Panc1 (cell line): ENCODE data around the gene FBN1. TPM values are rescaled to one million over a fixed set of nuclear protein-coding genes. Genes with fewer than 3 reads are reported as not detected.

Source experiments
- ATAC-seq: fragments of 200-7000 bp; cut with Tn5 transposase; 2 replicates; pipeline ENCODE4 v1.9.1; 2020; ENCODE audit warnings: mild to moderate bottlenecking, moderate library complexity
- BruUV-seq: library from RNA; stranded (reverse); fragments of 400-500 nt; replicated peaks from 2 replicates; lab custom pipeline; 2021; lab: Mats Ljungman, UMichigan
- CTCF ChIA-PET: fragments of 300-600 bp; sonication (Branson Sonifier 250); formaldehyde crosslinking; loops from one replicate; lab custom pipeline; 2022; ENCODE audit warnings: antibody characterized with exemption; lab: Charles Lee
- POLR2A ChIA-PET: fragments of 300-600 bp; sonication (Branson Sonifier 250); formaldehyde crosslinking; loops from one replicate; lab custom pipeline; 2022; ENCODE audit warnings: antibody characterized with exemption; lab: Charles Lee
- DNase-seq: peaks from one replicate; pipeline ENCODE4 v3.0.0-alpha.2; 2010; ENCODE audit warnings: low read depth, low spot score
- H3K27ac ChIP-seq: 2 replicates; pipeline ENCODE4 v1.5.1; 2011; ENCODE audit warnings: mild to moderate bottlenecking, low read length, inconsistent platforms
- H3K27me3 ChIP-seq: fragments of 200-500 bp; sonication (Bioruptor generic); 2 replicates; pipeline ENCODE4 v1.6.0; 2014; ENCODE audit warnings: low read length, inconsistent platforms; ENCODE audit not compliant: control insufficient read depth, insufficient read depth
- H3K36me3 ChIP-seq: fragments of 200-500 bp; sonication (Bioruptor generic); 2 replicates; pipeline ENCODE4 v1.5.1; 2014; ENCODE audit warnings: inconsistent platforms, mild to moderate bottlenecking, low read length, moderate library complexity; ENCODE audit not compliant: control insufficient read depth, insufficient read depth
- H3K4me1 ChIP-seq: 2 replicates; pipeline ENCODE4 v1.5.1; 2011; ENCODE audit warnings: inconsistent platforms, mild to moderate bottlenecking, low read length, moderate library complexity; ENCODE audit not compliant: control insufficient read depth, insufficient read depth
- H3K4me3 ChIP-seq, 2 experiments: 2 replicates each; pipeline ENCODE4 v1.5.1; 2011 to 2012; ENCODE audit warnings: low read depth in 2 of 2, low read length in 2 of 2, mild to moderate bottlenecking in 2 of 2, inconsistent platforms in 1 of 2, moderate library complexity in 1 of 2
- H3K9me3 ChIP-seq: fragments of 200-500 bp; sonication (Bioruptor generic); 2 replicates; pipeline ENCODE4 v1.5.1; 2014; ENCODE audit warnings: low read depth, mild to moderate bottlenecking, inconsistent platforms, low read length, moderate library complexity; ENCODE audit not compliant: control insufficient read depth, insufficient read depth
- POLR2AphosphoS5 ChIP-seq: IDR thresholded peaks from 2 replicates; pipeline ENCODE4 v1.6.1; 2012; ENCODE audit warnings: mild to moderate bottlenecking, low read depth, low read length, moderate library complexity
- SIN3A ChIP-seq: IDR thresholded peaks from 2 replicates; pipeline ENCODE4 v1.6.1; 2012; ENCODE audit warnings: low read depth, mild to moderate bottlenecking, low read length, moderate library complexity, borderline replicate concordance; ENCODE audit not compliant: insufficient read depth
- TCF7L2 ChIP-seq: IDR thresholded peaks from 2 replicates; pipeline ENCODE4 v1.6.1; 2011; ENCODE audit warnings: mild to moderate bottlenecking, low read depth, low read length, inconsistent platforms
- in situ Hi-C: cut with HindIII; loops from 2 replicates; pipeline ENCODE4 v1.10.0; 2016; ENCODE audit warnings: low sequenced_read_pairs, low pct_unique_long_range_greater_than_20kb
- intact Hi-C: fragments of 100-400 bp; cut with micrococcal nuclease; formaldehyde crosslinking; loops from one replicate; pipeline ENCODE4 v1.10.0; 2022; ENCODE audit not compliant: unreplicated experiment
- total RNA-seq: library from RNA; stranded (reverse); gene quantifications from one replicate; pipeline ENCODE4 v1.2.1, GENCODE V29; 2021; ENCODE audit not compliant: unreplicated experiment
- TF ChIP-seq, protein P1 (sequence below), 2 experiments: IDR thresholded peaks; 2 replicates each; pipeline ENCODE4 v1.6.1; 2011 to 2012; ENCODE audit warnings: low read depth in 2 of 2, control low read depth in 1 of 2, low read length in 1 of 2, mild to moderate bottlenecking in 1 of 2, moderate library complexity in 1 of 2; ENCODE audit not compliant: insufficient read depth in 1 of 2
- TF ChIP-seq, protein P2 (sequence below): fragments of 450-650 bp; IDR thresholded peaks from 2 replicates; pipeline ENCODE4 v1.5.1; 2017; ENCODE audit warnings: mild to moderate bottlenecking

FBN1 gene
- total RNA-seq, 1 experiment from 2014 or later = 0.46 TPM

DNA sequence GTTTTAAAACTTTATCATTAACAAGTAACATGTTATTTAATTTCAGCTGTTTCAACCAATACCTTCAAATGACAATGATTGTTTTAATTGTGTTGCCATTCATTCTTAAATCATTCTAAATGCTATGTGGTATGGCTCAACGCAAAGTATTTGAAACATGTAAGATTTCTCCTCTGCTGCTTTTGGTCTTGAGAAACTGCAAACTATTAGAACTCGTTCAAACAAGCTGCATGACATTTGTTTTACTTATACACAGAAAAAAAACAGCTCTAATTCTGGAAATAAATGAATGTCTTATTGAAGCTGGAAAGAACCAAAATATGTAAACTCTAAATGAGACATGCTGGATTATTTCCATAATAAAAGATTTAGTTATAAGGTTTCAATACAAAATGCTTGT, 29.3 kb downstream of the FBN1 start:
- ChIA-PET POLR2A (no interaction called here), CTCF (interaction anchor here (0.7 kb wide), 1 partner anchor 28 kb away, joined by 3 read pairs; no protein-coding TSS in a partner anchor)
- Histone ChIP-seq H3K27ac (no peak overlapping the region), H3K36me3 (no peaks in the 10 kb centered on the region), H3K9me3 (no peaks in the 10 kb centered on the region), H3K4me3 (no peak overlapping the region), H3K4me1 (no peaks in the 10 kb centered on the region), H3K27me3 (no peaks in the 10 kb centered on the region)
- ATAC-seq = no peak
- TF ChIP-seq SIN3A = no peak
- TF ChIP-seq TCF7L2 = no peak
- TF ChIP-seq, protein P1, sequence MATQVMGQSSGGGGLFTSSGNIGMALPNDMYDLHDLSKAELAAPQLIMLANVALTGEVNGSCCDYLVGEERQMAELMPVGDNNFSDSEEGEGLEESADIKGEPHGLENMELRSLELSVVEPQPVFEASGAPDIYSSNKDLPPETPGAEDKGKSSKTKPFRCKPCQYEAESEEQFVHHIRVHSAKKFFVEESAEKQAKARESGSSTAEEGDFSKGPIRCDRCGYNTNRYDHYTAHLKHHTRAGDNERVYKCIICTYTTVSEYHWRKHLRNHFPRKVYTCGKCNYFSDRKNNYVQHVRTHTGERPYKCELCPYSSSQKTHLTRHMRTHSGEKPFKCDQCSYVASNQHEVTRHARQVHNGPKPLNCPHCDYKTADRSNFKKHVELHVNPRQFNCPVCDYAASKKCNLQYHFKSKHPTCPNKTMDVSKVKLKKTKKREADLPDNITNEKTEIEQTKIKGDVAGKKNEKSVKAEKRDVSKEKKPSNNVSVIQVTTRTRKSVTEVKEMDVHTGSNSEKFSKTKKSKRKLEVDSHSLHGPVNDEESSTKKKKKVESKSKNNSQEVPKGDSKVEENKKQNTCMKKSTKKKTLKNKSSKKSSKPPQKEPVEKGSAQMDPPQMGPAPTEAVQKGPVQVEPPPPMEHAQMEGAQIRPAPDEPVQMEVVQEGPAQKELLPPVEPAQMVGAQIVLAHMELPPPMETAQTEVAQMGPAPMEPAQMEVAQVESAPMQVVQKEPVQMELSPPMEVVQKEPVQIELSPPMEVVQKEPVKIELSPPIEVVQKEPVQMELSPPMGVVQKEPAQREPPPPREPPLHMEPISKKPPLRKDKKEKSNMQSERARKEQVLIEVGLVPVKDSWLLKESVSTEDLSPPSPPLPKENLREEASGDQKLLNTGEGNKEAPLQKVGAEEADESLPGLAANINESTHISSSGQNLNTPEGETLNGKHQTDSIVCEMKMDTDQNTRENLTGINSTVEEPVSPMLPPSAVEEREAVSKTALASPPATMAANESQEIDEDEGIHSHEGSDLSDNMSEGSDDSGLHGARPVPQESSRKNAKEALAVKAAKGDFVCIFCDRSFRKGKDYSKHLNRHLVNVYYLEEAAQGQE (IDR thresholded peaks at IDR 0.05; ENCODE audit: insufficient read depth in 1 of 2, low read depth in 2 of 2, low read length in 1 of 2) = no peak
- no peak for TF ChIP-seq POLR2AphosphoS5
- TF ChIP-seq, protein P2, sequence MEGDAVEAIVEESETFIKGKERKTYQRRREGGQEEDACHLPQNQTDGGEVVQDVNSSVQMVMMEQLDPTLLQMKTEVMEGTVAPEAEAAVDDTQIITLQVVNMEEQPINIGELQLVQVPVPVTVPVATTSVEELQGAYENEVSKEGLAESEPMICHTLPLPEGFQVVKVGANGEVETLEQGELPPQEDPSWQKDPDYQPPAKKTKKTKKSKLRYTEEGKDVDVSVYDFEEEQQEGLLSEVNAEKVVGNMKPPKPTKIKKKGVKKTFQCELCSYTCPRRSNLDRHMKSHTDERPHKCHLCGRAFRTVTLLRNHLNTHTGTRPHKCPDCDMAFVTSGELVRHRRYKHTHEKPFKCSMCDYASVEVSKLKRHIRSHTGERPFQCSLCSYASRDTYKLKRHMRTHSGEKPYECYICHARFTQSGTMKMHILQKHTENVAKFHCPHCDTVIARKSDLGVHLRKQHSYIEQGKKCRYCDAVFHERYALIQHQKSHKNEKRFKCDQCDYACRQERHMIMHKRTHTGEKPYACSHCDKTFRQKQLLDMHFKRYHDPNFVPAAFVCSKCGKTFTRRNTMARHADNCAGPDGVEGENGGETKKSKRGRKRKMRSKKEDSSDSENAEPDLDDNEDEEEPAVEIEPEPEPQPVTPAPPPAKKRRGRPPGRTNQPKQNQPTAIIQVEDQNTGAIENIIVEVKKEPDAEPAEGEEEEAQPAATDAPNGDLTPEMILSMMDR = no peak
- no peak for DNase-seq
- intact Hi-C loops (no loop called here), in situ Hi-C loops (no loop called here)
- BruUV-seq = no TSS peak

DNA sequence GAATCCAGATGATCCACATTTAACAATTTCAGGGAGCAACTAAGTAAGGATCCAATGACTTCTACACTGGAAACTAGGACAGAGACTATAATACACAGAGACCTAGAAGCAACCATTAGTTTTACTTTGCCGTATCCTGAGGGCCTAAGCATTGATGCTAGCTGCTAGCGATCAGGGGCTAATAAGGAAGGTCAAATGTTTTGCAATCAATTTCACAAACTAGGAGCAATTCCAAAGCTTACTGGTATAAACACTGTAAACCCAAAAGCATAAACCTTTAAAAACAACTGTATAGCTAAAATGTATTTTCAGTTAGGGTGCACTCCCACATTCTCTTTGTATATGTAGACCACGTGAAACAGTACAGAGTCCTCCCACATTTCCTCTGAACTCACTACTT, 31.5 kb downstream of the FBN1 start:
- Histone ChIP-seq H3K4me3 (no peak overlapping the region), H3K27me3 (no peaks in the 10 kb centered on the region), H3K4me1 (no peaks in the 10 kb centered on the region), H3K27ac (no peak overlapping the region), H3K36me3 (no peaks in the 10 kb centered on the region), H3K9me3 (no peaks in the 10 kb centered on the region)
- TF ChIP-seq TCF7L2 = no peak
- TF ChIP-seq, protein P1 (IDR thresholded peaks at IDR 0.05; ENCODE audit: insufficient read depth in 1 of 2, low read depth in 2 of 2, low read length in 1 of 2) = no peak
- no TSS peak for BruUV-seq
- in situ Hi-C loops = no loop called here
- no peak for ATAC-seq
- DNase-seq = no peak
- intact Hi-C loops = no loop called here
- CTCF ChIA-PET = no interaction called here
- POLR2A ChIA-PET = no interaction called here
